Umbilical cord (tissue), 1 donor: ENCODE data around the gene DNAH12. TPM values are rescaled to one million over a fixed set of nuclear protein-coding genes. Genes with fewer than 3 reads are reported as not detected.

Experiments used
- total RNA-seq: library from RNA; depleted of rRNA; stranded (reverse); fragments of >200 nt; gene quantifications from one replicate; pipeline ENCODE4 v1.2.3, GENCODE V29; 2014; ENCODE audit warnings: low replicate concordance; ENCODE audit not compliant: insufficient read depth

Gene DNAH12
- total RNA-seq, 1 donor from 2014 or later = 0.48 TPM

Other genes with a start within 250 kb of the DNAH12 start
- 12.5 TPM for gene PDE12, start 11.9 kb upstream of the DNAH12 start, total RNA-seq
- gene ARF4, start 53.0 kb upstream of the DNAH12 start, total RNA-seq = 142 TPM
- gene DENND6A, start 148.7 kb upstream of the DNAH12 start, total RNA-seq = 28.2 TPM
- gene SLMAP, start 212.0 kb upstream of the DNAH12 start, total RNA-seq = 805 TPM